Nephron (organoid): Measurements from ENCODE around the gene SORCS3.

ENCODE experiments used
- H3K27ac Mint-ChIP-seq, 3 experiments: 2 replicates each; pipeline ENCODE4 v1.8.0; 2020; ENCODE audit warnings: mixed read lengths in 3 of 3, mild to moderate bottlenecking in 2 of 3, moderate library complexity in 1 of 3
- H3K27me3 Mint-ChIP-seq: 2 replicates; pipeline ENCODE4 v1.8.0; 2021; ENCODE audit warnings: low read depth, mild to moderate bottlenecking, moderate library complexity, mixed read lengths
- H3K36me3 Mint-ChIP-seq: 2 replicates; pipeline ENCODE4 v1.8.0; 2020; ENCODE audit warnings: low read depth, mixed read lengths
- H3K4me1 Mint-ChIP-seq: 2 replicates; pipeline ENCODE4 v1.8.0; 2020; ENCODE audit warnings: mixed read lengths
- H3K4me3 Mint-ChIP-seq, 3 experiments: 2 replicates each; pipeline ENCODE4 v1.8.0; 2020; ENCODE audit warnings: mild to moderate bottlenecking in 3 of 3, mixed read lengths in 3 of 3, moderate library complexity in 2 of 3
- H3K9me3 Mint-ChIP-seq: 2 replicates; pipeline ENCODE4 v1.8.0; 2020; ENCODE audit warnings: mixed read lengths
- CTCF ChIP-seq, 3 experiments: fragments of 200-600 bp; sonication (generic); IDR thresholded peaks; one replicate each; pipeline ENCODE4 v1.5.0; 2021; ENCODE audit warnings: antibody characterized with exemption in 3 of 3; ENCODE audit not compliant: unreplicated experiment in 3 of 3

SORCS3 gene

DNA sequence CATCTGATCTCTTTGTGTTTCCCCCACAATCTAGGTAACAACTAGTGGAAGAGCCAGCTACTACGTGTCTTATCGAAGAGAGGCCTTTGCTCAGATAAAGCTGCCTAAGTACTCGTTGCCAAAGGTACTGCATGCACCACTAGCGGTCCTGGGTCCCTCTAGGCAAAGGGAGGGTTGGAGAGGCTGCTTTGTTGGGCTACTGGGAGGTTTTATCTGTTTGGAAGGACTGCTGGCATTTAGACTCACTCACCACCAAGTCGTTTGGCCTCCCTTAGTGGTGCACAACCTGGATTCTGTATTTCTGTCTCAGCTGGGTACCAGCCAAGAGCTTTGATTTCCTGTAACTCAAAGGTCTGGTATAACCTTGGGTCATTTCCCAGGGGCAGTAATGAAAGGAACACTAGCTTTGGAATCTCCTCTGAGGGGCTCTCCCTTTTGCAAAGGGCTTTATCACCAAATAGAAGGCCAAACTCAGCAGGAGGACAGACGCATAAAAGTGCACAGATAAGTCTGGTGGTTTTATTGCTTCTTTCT, 498.3 kb downstream of the SORCS3 start:
- H3K36me3 Mint-ChIP-seq = no peaks in the 10 kb centered on the region
- H3K27me3 Mint-ChIP-seq = peaks cover 9% of the 10 kb centered on the region
- H3K27ac Mint-ChIP-seq = peak overlapping the region in 1 of 3 experiments; percentile 15

GRCh38 chr10:105140600-105140999, 499.5 kb downstream of the SORCS3 start:
- H3K4me1 Mint-ChIP-seq = peaks cover 10% of the 10 kb centered on the region
- no peaks in the 10 kb centered on the region for H3K36me3 Mint-ChIP-seq
- no peak overlapping the region for H3K27ac Mint-ChIP-seq
- no peak for TF ChIP-seq CTCF (IDR thresholded peaks at IDR 0.05; ENCODE audit: unreplicated experiment in 3 of 3)
- peaks cover 9% of the 10 kb centered on the region for H3K27me3 Mint-ChIP-seq
- H3K9me3 Mint-ChIP-seq = no peaks in the 10 kb centered on the region
- no peak overlapping the region for H3K4me3 Mint-ChIP-seq

More for the DNA sequence above, 498.3 kb downstream of the SORCS3 start:
- TF ChIP-seq CTCF (IDR thresholded peaks at IDR 0.05; ENCODE audit: unreplicated experiment in 3 of 3) = no peak
- Mint-ChIP-seq H3K4me1 (peaks cover 10% of the 10 kb centered on the region), H3K4me3 (no peak overlapping the region), H3K9me3 (no peaks in the 10 kb centered on the region)

GRCh38 chr10:105145711-105146110, 504.6 kb downstream of the SORCS3 start:
- Mint-ChIP-seq H3K27me3 (no peaks in the 10 kb centered on the region), H3K36me3 (no peaks in the 10 kb centered on the region), H3K9me3 (no peaks in the 10 kb centered on the region), H3K4me3 (no peak overlapping the region), H3K27ac (peak overlapping the region in 1 of 3 experiments; percentile 24), H3K4me1 (no peaks in the 10 kb centered on the region)
- no peak for TF ChIP-seq CTCF (IDR thresholded peaks at IDR 0.05; ENCODE audit: unreplicated experiment in 3 of 3)

GRCh38 chr10:105146436-105146835, 505.3 kb downstream of the SORCS3 start:
- no peaks in the 10 kb centered on the region for H3K27me3 Mint-ChIP-seq
- TF ChIP-seq CTCF (IDR thresholded peaks at IDR 0.05; ENCODE audit: unreplicated experiment in 3 of 3) = no peak

DNA sequence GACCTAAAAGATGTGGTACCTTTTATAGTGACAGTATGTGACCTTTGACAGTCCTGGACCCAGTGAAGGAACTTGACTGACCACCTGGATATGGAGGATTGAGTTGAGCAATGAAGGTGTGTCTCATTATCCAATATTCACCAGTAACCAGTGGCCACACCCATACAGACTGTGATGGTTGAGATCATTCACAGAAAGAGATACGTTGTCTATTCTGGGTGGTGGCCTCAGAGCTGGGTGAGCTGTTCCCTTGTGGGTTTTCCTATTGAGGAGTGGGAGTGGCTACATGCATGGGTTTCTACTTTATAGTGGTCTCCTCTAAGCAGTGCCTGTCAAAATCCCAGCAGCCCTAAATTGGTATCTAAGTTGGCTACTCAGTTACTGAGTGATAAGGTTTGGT, 507.4 kb downstream of the SORCS3 start:
- no peaks in the 10 kb centered on the region for H3K4me1 Mint-ChIP-seq
- no peak overlapping the region for H3K27ac Mint-ChIP-seq
- no peaks in the 10 kb centered on the region for H3K36me3 Mint-ChIP-seq
- H3K4me3 Mint-ChIP-seq = no peak overlapping the region
- no peaks in the 10 kb centered on the region for H3K27me3 Mint-ChIP-seq
- TF ChIP-seq CTCF (IDR thresholded peaks at IDR 0.05; ENCODE audit: unreplicated experiment in 3 of 3) = no peak
- H3K9me3 Mint-ChIP-seq = no peaks in the 10 kb centered on the region

More at GRCh38 chr10:105146436-105146835, 505.3 kb downstream of the SORCS3 start:
- Mint-ChIP-seq H3K36me3 (no peaks in the 10 kb centered on the region), H3K4me3 (no peak overlapping the region), H3K9me3 (no peaks in the 10 kb centered on the region), H3K4me1 (no peaks in the 10 kb centered on the region), H3K27ac (no peak overlapping the region)

- Mint-ChIP-seq H3K27ac (no peak overlapping the region), H3K4me3 (no peak overlapping the region), H3K9me3 (no peaks in the 10 kb centered on the region), H3K27me3 (no peaks in the 10 kb centered on the region), H3K36me3 (no peaks in the 10 kb centered on the region), H3K4me1 (no peaks in the 10 kb centered on the region)
- TF ChIP-seq CTCF (IDR thresholded peaks at IDR 0.05; ENCODE audit: unreplicated experiment in 3 of 3) = no peak
Measured at GRCh38 chr10:105148921-105149320, 507.8 kb downstream of the SORCS3 start.
